Measurements from ENCODE around the gene MED23. TPM values are rescaled to one million over a fixed set of nuclear protein-coding genes. Genes with fewer than 3 reads are reported as not detected.

Gene MED23
- total and polyA plus RNA-seq, 2 donors (not counting 1 experiment from before 2014, with no cell fraction given), result 25.1 to 27.4 TPM

GRCh38 chr6:131551902-131552301 is 76.1 kb downstream of the MED23 start:
- H3K79me2 ChIP-seq (ENCODE audit: control insufficient read depth, insufficient read depth, low read length), result no peaks in the 10 kb centered on the region
- H2AFZ ChIP-seq (ENCODE audit: low read length), result no peak overlapping the region
- no peak for DNase-seq (ENCODE audit: low read depth in 2 of 2)
- TF ChIP-seq EZH2 (IDR thresholded peaks at IDR 0.05; ENCODE audit: low read length, missing control alignments) (no peak), CTCF (conservative IDR thresholded peaks at IDR 0.05 in 1 of 2, IDR thresholded peaks at IDR 0.05 in 1 of 2; ENCODE audit: low read depth in 1 of 2, low read length in 2 of 2) (no peak)
- H3K4me3 ChIP-seq (replicated peaks in 1 of 4; ENCODE audit: control extremely low read depth in 1 of 4, insufficient read depth in 1 of 4, low read depth in 3 of 4, low read length in 4 of 4), result no peak overlapping the region
- H3K9me3 ChIP-seq (ENCODE audit: control insufficient read depth, insufficient read depth, low read depth, low read length), result no peaks in the 10 kb centered on the region
- H3K36me3 ChIP-seq (ENCODE audit: control insufficient read depth, insufficient read depth, low read length), result no peaks in the 10 kb centered on the region
- no peak overlapping the region for H3K27ac ChIP-seq (ENCODE audit: insufficient read depth, low read length)
- peaks cover 3% of the 10 kb centered on the region for H3K27me3 ChIP-seq (ENCODE audit: control insufficient read depth, insufficient read depth, low read length)
- no peaks in the 10 kb centered on the region for H4K20me1 ChIP-seq (ENCODE audit: control insufficient read depth, extremely low read depth, insufficient read depth, low read length)
- no peaks in the 10 kb centered on the region for H3K4me1 ChIP-seq (ENCODE audit: control insufficient read depth, extremely low read depth, insufficient read depth, low read length)
- H3K9ac ChIP-seq (ENCODE audit: insufficient read depth, low read length), result no peak overlapping the region
- no peak overlapping the region for H3K4me2 ChIP-seq (ENCODE audit: extremely low read depth, insufficient read depth, low read length)

GRCh38 chr6:131549811-131550210 is 78.2 kb downstream of the MED23 start:
- H3K4me3 ChIP-seq (replicated peaks in 1 of 4; ENCODE audit: control extremely low read depth in 1 of 4, insufficient read depth in 1 of 4, low read depth in 3 of 4, low read length in 4 of 4), result no peak overlapping the region
- no peaks in the 10 kb centered on the region for H3K36me3 ChIP-seq (ENCODE audit: control insufficient read depth, insufficient read depth, low read length)
- no peak for TF ChIP-seq CTCF (conservative IDR thresholded peaks at IDR 0.05 in 1 of 2, IDR thresholded peaks at IDR 0.05 in 1 of 2; ENCODE audit: low read depth in 1 of 2, low read length in 2 of 2)
- no peak for TF ChIP-seq EZH2 (IDR thresholded peaks at IDR 0.05; ENCODE audit: low read length, missing control alignments)
- H3K27me3 ChIP-seq (ENCODE audit: control insufficient read depth, insufficient read depth, low read length), result peaks cover 6% of the 10 kb centered on the region
- H3K9me3 ChIP-seq (ENCODE audit: control insufficient read depth, insufficient read depth, low read depth, low read length), result no peaks in the 10 kb centered on the region
- DNase-seq (ENCODE audit: low read depth in 2 of 2), result no peak
- no peak overlapping the region for H2AFZ ChIP-seq (ENCODE audit: low read length)
- no peaks in the 10 kb centered on the region for H4K20me1 ChIP-seq (ENCODE audit: control insufficient read depth, extremely low read depth, insufficient read depth, low read length)
- H3K4me1 ChIP-seq (ENCODE audit: control insufficient read depth, extremely low read depth, insufficient read depth, low read length), result no peaks in the 10 kb centered on the region
- no peak overlapping the region for H3K9ac ChIP-seq (ENCODE audit: insufficient read depth, low read length)
- no peak overlapping the region for H3K4me2 ChIP-seq (ENCODE audit: extremely low read depth, insufficient read depth, low read length)
- H3K27ac ChIP-seq (ENCODE audit: insufficient read depth, low read length), result no peak overlapping the region
- H3K79me2 ChIP-seq (ENCODE audit: control insufficient read depth, insufficient read depth, low read length), result no peaks in the 10 kb centered on the region

GRCh38 chr6:131548441-131548840 is 79.6 kb downstream of the MED23 start:
- no peak overlapping the region for H3K4me2 ChIP-seq (ENCODE audit: extremely low read depth, insufficient read depth, low read length)
- H3K4me3 ChIP-seq (replicated peaks in 1 of 4; ENCODE audit: control extremely low read depth in 1 of 4, insufficient read depth in 1 of 4, low read depth in 3 of 4, low read length in 4 of 4), result no peak overlapping the region
- DNase-seq (ENCODE audit: low read depth in 2 of 2), result no peak
- no peaks in the 10 kb centered on the region for H3K36me3 ChIP-seq (ENCODE audit: control insufficient read depth, insufficient read depth, low read length)
- H2AFZ ChIP-seq (ENCODE audit: low read length), result no peak overlapping the region
- no peaks in the 10 kb centered on the region for H4K20me1 ChIP-seq (ENCODE audit: control insufficient read depth, extremely low read depth, insufficient read depth, low read length)
- H3K27me3 ChIP-seq (ENCODE audit: control insufficient read depth, insufficient read depth, low read length), result peaks cover 6% of the 10 kb centered on the region
- H3K9me3 ChIP-seq (ENCODE audit: control insufficient read depth, insufficient read depth, low read depth, low read length), result no peaks in the 10 kb centered on the region
- no peak overlapping the region for H3K27ac ChIP-seq (ENCODE audit: insufficient read depth, low read length)
- TF ChIP-seq CTCF (conservative IDR thresholded peaks at IDR 0.05 in 1 of 2, IDR thresholded peaks at IDR 0.05 in 1 of 2; ENCODE audit: low read depth in 1 of 2, low read length in 2 of 2) (no peak), EZH2 (IDR thresholded peaks at IDR 0.05; ENCODE audit: low read length, missing control alignments) (no peak)
- H3K4me1 ChIP-seq (ENCODE audit: control insufficient read depth, extremely low read depth, insufficient read depth, low read length), result no peaks in the 10 kb centered on the region
- no peaks in the 10 kb centered on the region for H3K79me2 ChIP-seq (ENCODE audit: control insufficient read depth, insufficient read depth, low read length)
- H3K9ac ChIP-seq (ENCODE audit: insufficient read depth, low read length), result no peak overlapping the region

Measured in fibroblast of lung (primary cell).